EH (cell line): Measurements from ENCODE around the gene CDON.
"Not testable (repeated sequence)": the region's sequence is repeated elsewhere in the genome, so short reads cannot be mapped to it uniquely, and the experiment has no call there.

Source experiments
- DNase-seq: peaks from one replicate; pipeline ENCODE4 v3.0.0-alpha.2; 2015; ENCODE audit warnings: low read depth

The CDON gene

GRCh38 chr11:126039485-126040271, 23.0 kb downstream of the CDON start:
- no peak for DNase-seq

- DNase-seq, result no peak
These were observed 26.9 kb downstream of the CDON start for GRCh38 chr11:126035718-126036117.

GRCh38 chr11:126034933-126035425, 27.7 kb downstream of the CDON start:
- DNase-seq, result no peak

GRCh38 chr11:126034039-126034932, 28.4 kb downstream of the CDON start:
- no peak for DNase-seq

DNA sequence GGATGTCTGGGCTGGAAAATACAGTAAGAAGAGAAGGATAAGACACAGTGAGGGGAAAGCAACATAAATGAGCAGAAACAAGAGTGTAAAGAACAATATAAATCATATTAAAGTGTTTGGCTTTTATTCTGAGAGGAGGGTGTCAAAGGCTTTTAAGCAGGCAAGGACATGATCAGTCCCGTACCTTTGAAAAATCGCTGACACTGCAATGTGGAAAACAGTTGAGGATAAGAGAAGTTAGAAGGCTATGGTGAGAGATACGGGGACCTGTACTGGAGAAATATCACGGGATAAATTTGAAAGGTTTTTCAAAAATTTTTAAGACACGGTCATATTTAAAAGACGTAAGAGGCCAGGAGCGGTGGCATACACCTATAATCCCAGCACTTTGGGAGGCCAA, 30.3 kb downstream of the CDON start:
- no peak for DNase-seq

DNA sequence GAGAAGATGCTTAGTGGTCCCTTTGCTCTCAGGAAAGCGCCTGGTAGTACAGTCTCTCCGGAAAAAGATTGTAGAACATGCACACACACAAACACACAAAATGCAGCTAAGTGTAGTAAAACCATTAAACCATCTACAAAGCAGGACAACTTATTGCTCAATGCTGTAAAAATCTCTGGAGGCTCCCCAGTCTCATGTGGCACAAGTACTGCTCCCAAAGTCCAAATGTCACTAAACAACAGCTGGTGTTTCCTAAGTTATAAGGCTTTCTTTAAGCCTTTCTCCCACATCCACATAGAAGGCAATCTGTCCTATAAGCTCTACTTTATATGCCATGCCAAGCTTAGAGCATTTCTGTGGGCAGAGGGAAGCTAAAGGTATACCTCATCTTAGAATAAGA, 32.9 kb downstream of the CDON start:
- no peak for DNase-seq

- no peak for DNase-seq
These were observed 33.4 kb downstream of the CDON start for GRCh38 chr11:126029237-126029636.

- not testable (repeated sequence) for DNase-seq
These were observed 34.1 kb downstream of the CDON start for GRCh38 chr11:126028534-126028933.

GRCh38 chr11:126026579-126026978, 36.1 kb downstream of the CDON start:
- DNase-seq, result no peak

- no peak for DNase-seq
These were observed 36.8 kb downstream of the CDON start for GRCh38 chr11:126025822-126026221.

GRCh38 chr11:126024123-126024522, 38.5 kb downstream of the CDON start:
- DNase-seq, result no peak

DNA sequence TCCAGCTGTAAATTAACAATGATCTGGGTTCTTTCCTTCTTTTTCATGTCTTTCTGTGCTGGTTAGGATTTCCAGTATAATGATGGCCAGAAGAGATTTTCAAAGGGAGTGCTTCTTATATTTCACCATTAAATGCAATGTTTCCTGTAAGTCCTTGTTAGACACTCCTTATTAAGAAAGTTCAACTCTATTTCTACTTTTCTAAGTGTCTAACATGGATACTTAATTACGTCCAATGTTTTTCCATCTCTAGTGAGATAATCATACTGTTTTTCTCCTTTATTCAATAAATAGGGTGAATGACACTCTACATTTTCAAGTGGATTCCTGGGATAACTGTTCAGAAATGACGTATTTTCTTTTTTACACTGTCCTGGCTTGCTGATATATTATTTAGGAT, 49.8 kb downstream of the CDON start:
- no peak for DNase-seq

- DNase-seq, result no peak
These were observed 50.9 kb downstream of the CDON start for GRCh38 chr11:126011754-126012153.

GRCh38 chr11:126011265-126011664, 51.4 kb downstream of the CDON start:
- DNase-seq, result no peak

GRCh38 chr11:126008956-126009355, 53.7 kb downstream of the CDON start:
- DNase-seq, result no peak

- DNase-seq, result peak; percentile 65
These were observed 55.4 kb downstream of the CDON start for GRCh38 chr11:126007238-126007637.

- no peak for DNase-seq
These were observed 56.6 kb downstream of the CDON start for GRCh38 chr11:126006068-126006467.

DNA sequence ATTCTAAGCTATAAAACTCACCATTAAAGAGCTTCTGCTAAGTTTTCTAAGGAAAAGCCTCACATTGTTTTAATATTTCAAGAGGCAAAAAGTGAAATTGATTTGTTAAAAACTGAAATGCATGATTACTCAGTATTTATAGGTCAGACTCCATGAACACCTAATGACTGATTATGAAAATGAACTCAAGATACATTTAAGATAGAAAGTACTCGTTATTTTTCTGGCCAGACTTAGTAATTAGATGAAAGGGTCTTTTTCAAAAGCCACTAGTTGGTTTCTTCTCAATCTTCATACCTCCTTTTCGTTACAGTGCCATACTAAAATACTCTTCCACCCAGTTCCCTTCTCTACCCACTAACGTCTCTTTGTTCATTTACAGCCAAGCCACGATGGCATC, 60.5 kb downstream of the CDON start:
- DNase-seq, result no peak

DNA sequence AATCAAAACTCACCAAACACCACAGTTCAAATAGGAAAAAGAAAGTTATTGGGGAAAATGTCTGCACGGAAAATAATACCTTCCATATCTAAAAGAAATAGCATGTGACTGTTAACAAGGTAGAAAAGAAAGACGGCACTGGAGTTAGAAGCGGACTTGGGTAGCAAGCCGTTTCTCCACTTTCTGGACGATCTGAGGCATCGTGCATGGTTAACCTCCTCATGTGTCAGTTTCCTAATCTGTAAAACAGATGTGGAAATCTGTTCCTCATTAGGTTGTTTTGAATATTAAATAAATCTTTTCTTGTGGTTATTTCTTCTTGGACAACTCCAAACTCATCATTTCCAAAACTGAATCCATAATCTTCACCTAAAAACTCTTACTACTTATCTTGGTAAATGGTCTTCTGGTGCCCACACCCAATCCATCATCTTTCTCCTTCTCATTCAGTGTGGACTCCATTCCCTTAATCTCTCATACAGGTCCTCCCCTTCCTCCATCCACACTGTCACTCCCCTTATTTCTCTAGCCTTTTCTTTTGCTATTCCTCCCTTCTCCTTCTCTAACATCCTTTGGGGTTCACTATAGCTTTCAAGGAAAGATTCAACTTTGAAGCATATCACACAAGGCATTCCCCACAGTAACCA, 63.3 kb downstream of the CDON start:
- no peak for DNase-seq

- DNase-seq, result no peak
These were observed 64.4 kb downstream of the CDON start for GRCh38 chr11:125998267-125998666.

DNA sequence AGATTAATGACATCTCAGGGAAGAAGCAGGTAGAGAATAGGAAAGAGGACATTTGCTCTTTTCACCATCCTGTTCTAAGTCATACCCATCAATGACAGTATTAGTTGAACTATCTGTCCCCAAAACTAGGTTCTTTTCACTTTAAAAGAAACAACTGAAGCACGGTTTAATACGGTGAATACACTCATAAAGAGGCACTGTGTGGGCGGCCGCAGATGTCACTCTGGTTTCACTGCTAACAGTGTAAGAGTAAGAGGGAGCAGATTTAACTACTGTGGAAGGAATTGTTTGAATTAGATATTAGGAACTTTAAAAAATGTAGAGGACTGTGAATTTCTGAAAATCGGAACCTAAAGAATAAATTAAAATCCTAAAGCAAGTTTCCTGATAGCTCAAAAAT, 67.4 kb downstream of the CDON start:
- no peak for DNase-seq

DNA sequence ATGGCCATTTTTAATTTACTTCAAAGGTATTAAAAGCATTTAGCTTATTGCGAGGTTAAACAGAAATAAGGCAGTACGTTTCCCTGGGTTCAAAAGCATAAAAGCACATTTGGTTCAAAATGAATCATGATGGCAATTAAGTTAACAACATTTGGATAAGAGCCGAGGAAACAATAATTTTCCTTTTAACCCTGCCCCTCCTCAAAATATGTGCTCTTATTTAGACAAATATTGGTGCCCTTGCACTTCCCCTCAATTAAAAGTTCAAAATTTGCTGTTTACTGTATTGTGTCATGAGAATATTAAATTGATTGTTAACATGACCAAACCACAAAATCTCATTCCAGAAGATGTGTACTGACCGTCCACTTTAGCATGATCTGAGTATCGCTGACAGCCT, 68.2 kb downstream of the CDON start:
- DNase-seq, result no peak

- DNase-seq, result no peak
These were observed 69.8 kb downstream of the CDON start for GRCh38 chr11:125992893-125993292.
